Inflammatory macrophage treated with lipopolysaccharide for 1 hour (primary cell): ENCODE data around the gene HAPLN2.
"Not testable (repeated sequence)": the region's sequence is repeated elsewhere in the genome, so short reads cannot be mapped to it uniquely, and the experiment has no call there.

ENCODE experiments used
- DNase-seq, 2 donors: peaks; one replicate each; pipeline ENCODE4 v3.0.0-alpha.2; 2020 to 2022

HAPLN2 gene

DNA sequence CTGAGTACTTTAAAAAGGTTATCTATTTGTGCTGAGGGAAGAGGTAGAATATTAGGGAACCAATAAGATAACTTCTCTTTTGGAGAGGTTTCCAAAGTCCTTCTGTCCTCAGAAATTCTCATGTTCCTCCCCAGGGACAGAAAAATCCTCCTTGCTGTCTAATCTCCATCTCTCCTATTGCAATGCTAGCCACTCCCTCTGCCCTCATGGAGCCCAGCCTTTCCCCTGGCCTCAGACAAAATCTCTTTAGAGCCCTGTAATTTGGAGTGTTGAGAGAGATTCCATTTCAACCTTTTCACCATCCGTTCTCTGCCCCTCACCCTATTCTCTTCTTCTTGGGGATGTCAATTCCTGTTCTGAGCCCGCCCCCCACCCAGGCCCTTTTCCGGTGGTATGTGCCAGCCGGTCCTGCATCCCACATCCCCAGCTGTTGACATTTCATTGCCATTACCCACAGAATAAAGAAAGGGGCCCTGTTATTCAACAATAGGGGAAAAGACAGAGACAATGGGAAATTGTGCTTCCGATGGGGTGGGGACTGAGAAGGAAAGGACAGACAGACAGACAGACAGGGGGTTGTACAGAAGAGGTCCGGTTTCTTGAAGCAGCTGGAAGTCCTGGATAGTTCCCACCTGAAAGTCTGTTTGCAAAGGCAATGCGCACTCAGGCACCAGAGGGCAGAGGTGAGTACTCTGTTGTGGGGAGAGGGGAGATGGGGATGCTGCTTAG is at the start of gene HAPLN2:
HAPLN2 (plus strand) TSS at position 563 of the 729 bp plus-strand sequence. CDS start 4,076 bp downstream, outside the sequence.
- no peak for DNase-seq

DNA sequence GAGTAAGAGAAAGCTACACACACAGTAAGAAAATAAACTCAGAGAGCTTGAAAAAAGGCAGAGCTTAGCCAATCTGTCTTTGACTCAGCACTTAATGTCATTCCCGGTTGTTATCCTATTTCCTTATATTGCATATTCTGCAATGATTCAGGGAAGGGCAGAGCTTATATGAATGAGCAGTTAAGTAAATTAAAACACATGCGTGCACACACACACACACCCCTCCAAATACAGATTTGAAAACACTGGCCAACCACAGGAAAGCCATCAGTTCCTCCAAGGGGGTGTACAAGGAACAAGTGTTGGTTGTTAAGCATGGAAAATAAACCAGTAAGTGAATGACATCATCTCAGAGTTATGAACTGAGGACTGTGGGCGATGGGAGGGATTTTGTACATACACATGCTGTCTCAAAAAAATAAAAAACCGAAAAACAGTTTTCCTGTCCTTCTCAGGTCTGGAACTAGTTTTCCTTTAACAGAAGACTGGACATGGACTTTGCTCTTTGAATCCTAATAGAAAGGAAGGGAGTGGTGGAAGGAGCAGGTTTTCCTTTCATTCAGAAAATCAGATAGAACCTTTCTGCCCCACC is 47.9 kb upstream of the HAPLN2 start:
- peak; percentile 66 to 83 for DNase-seq

DNA sequence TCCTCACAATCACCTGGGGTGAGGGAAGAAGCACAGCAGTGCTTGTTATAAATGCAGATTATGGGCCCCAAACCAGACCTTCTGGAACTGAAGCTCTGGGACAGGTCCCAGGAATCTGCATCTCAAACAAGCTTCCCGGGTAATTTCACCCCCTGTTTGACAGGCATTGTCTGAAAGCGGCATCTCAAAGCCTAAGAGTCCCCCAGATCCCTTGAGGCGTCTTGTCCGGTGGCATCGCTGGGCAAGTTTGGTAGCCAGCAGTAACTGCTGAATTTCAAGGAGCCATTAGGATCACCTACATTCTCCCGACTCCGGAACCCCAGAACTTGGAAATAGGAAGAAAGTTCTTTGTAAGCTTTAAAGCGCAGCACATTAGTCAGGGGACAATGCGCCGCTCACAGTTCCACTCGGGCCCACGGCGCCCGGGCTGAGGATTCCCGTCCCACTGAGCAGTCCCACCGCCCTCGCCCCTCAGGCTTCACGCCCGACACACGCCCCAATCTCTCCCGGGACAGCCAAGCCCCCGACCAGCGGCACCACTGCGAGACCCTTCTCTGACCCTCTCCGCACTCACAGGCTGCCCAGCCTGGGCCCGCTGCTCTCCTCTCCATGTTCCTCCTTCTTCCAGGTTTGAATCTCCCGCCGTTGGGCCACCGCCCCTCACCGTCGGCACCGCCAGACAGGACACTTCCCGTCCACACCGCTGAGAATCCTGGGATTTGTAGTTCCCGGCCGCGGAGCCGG is 47.1 kb upstream of the HAPLN2 start, which contains the start of gene IQGAP3:
IQGAP3 (minus strand) TSS at position 647 of the 744 bp plus-strand sequence; CDS start at position 611, 36 bp downstream.
- DNase-seq = peak; percentile 83 to 88

DNA sequence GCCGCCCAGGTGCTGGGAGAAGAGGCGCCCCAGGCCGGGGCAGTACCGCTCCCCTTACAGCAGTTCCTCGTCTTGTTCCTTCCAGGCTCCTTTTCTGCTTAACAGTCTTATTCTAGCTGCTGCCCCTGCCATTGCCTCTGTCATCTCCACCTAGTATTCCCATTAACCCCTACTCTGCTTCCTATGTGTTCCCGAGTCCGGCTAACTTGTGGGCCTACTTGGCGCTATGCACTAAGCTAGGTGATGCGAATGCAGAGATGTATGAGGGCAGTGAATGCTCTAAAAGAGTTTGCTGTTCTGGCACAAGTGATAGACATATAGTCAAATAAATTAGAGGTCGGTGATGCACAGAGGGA is 46.6 kb upstream of the HAPLN2 start:
- DNase-seq = no peak

DNA sequence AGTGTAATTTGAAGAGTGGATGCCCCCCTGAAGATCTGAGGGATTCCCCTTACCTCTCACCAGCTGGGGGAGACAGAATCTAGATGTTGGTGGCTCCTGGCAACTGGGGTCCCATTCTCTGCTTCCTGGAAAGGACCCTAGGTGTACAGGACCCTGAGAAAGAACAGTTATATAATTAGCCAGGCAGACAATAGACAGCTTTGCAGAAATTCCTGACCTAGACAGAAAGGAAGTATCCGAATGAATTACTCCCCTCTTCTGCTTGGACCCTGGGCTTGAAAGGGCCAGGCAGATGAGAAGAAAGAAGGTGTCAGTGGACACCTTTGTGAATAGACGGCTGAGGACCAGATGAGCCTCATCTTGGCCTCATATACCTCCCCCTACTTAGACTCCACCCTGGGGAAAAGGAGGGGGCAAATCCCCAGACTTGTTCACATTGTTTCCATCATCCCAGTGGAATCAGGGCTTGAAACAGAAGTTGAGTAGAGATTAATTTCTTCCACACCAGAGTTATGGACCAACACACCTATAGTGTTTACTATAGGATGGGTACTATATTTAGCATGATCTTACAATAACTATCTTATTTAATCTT is 45.1 kb upstream of the HAPLN2 start:
- DNase-seq = no peak

DNA sequence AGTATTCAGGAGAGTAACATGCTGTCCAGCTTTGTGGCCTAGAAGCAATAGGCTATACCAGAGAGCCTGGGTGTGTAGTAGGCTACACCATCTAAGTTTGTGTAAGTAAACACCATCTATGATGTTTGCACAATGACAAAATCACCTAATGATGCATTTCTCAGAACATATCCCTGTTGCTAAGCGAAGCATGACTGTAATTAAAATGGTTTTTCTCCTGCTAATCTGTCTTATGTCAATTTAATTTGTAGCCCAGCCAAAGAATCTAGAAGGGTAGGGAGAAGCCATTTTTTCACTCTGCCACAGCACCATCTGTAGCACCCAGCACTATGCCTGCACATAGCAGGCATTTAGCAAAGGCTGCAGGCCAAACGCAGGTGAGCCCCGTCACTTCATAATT is 41.7 kb upstream of the HAPLN2 start:
- DNase-seq = no peak

DNA sequence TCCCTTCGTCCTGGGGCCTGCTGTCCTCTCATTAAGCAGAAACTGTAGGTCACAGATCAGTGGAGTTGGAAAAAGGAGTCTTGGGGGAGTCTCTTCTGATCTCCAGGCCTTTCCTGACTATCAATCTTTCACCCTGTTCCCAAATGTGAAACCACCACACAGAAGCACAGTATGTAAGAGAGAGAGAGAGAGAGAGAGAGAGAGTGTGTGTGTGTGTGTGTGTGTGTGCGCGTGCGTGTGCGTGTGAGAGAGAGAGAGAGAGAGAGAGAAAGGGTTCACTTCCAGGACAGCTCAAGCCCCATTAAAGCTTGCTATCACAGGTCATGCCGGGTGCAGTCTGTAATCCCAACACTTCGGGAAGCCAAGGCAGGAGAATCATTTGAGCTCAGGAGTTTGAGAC is 41.2 kb upstream of the HAPLN2 start:
- DNase-seq = no peak

DNA sequence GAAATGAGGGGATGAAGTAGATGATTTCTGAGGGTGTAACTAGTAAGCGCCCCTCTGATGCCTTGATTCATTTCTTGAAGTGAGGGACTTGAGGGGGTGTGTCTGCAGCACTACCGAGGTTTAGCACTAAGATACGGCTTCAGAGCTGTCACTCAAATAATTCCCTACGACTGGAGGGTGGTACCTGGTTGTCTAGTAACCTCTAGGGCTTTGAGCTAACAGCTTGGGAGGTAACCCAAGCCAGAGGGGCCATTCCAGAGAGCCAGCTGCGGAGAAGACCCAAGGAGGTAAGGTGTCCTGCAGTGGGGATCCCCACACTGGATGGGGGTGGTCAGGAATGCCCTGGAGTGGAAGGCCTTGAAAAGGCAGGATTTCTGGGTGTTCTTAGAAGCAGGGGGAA is 39.7 kb upstream of the HAPLN2 start, which contains the start of gene TTC24:
TTC24 (plus strand) TSS at position 252 of the 400 bp plus-strand sequence. CDS start 1,642 bp downstream, outside the sequence.
- no peak for DNase-seq

DNA sequence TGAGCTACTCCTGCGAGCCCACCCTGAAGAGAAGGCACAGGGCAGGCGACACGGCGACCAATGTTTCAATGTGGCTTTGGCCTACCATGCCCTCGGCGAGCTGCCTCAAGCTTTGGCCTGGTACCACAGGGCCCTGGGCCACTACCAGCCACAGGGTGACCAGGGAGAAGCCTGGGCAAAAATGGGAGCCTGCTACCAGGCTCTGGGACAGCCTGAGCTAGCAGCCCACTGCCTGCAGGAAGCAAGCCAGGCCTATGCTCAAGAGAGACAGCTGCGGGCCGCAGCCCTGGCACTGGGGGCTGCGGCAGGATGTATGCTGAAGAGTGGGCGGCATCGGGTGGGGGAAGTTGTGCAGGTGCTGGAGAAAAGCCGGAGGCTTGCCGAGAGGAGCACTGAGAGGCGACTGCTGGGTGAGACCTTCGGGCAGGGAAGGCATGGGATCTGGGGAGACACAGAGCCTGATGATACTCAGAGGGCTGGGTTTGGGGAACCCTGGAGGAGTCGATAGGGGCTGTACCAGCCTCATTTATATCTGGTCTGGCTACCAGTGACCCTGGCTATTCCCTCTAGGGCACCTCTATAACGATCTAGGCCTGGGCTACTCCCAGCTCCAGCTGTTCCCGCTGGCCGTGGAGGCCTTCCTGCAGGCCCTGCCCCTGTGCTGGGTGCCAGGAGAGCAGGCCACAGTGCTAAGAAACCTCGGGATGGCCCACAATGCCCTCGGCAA is 37.4 kb upstream of the HAPLN2 start:
- no peak for DNase-seq

DNA sequence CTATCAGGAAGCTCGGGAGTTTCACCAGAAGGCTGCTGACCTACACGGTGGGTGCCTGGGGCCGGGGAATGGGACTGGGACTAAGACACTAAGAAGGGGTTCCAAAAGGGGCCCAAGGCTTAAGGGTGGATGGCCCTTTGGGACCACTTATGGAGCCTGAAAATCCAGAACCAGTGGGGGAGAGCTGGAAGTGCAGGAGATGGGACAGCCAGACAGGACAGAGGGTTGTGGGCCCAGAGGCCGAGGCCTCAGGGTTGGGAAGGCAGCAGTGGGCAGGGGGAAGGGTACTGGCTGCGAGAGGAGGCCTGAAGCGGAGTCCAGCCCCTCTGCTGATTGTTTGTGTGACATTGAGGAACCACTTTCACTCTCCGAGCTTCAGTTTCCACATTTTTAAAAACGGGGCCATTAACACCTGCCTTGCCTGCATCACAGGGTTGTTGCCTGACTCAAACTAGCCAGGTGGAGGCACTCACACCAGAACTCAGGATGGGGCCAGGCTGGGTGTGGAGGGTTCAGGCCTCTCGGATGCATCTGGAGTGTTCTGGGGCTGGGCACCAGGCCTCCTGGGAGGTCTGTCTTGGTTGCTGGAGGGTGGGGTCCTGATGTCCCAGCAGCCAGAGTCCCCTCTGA is 36.7 kb upstream of the HAPLN2 start:
- DNase-seq = no peak

DNA sequence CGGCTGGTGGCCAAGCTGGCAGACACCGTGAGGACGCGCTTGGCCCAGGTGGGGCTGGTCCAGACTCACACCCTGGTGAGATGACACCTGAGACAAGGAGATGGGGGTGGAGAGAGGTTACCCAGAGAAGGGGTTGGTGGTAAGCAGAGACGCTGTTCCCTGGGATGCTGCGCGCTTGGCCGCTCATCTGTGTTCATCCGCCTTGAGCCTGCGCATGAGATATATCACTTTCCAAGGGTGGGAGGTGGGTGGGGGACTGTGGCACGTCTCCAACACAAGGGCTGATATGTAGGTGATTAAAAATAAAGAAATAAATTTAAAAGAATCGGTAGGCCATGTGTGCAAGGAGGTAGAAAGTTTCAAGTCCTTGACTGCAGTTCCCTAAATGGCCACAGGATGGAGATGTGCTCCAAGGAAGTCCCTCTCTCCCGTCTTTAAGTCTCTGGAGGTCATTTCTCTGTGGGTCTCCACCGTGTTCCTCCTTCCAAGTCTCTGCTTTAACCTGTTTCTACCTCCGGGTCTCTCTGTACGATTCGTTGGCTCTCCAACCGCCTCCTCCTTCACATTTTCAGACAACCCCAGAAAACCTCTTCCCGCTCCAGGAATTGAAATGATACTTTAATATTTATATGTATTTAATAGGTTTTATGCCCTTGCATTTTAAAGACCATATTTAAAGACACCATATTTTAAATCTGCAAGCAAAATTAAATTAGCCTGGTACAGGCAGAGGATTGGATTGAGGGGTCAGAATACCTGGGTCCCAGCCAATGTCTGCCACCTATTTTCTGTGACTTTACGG is 35.2 kb upstream of the HAPLN2 start:
- DNase-seq = peak; percentile 55 to 96

DNA sequence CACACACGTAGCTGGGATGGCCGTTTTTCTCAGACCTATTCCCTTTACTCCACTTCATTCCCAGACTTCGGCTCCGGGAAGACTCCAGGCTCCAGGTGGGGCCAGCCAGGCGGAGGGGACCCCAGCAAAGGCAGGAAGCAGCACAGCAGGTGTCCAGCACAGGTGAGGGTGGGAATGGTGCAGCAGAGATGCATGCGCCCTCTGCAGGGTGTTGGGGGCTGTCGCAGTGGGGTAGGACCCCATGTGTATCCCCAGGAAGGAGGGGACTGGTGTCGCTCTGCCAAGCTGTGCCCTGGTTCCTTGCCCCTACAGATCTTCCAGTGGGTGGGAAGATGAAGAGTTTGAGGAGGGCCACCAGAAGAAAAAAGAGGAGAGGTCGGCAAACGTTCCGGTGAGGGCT is 34.4 kb upstream of the HAPLN2 start:
- no peak for DNase-seq

DNA sequence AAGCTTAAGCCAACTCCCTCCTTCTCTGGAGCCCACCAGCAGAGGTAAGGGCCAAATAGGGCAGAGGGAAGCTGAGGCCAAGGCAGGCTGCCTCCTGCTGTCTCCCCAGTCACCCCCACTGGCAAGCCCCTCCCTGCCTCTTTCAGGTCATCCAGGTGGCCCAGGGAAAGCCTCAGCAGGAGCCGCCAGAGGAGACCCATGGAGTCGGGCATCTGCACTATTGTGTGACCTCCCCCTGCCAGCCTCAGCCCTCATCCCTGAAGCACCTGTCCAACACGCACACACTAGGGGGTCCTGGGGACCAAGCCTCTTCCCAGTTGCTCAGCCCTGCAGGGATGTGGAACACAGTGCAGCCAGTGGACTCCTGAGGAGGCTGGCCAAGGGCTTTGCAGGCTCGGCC is 32.9 kb upstream of the HAPLN2 start:
- no peak for DNase-seq

DNA sequence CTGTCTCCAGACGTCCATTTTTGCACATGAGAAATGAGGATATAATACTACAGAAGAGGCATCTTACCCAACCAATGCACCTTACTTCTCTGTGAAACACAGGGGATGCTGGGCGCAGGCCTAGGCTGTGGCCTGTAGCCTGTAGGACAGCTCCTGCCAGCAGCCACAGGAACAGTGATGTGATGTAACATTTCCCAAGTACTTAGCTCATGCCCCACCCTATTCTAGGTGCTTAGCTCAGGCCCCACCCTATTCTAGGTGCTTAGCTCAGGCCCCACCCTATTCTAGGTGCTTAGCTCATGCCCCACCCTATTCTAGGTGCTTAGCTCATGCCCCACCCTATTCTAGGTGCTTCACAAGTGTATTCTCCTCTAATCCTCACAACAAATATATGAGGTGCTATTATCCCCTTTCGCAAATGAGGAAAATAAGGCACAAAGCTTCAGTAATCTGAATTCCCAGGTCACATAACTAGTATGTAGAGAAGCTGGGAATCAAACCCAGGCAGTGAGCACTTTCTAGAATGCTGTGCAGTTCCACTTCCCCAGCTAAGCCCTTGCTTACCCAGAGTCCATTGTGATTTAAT is 32.2 kb upstream of the HAPLN2 start:
- DNase-seq = no peak

DNA sequence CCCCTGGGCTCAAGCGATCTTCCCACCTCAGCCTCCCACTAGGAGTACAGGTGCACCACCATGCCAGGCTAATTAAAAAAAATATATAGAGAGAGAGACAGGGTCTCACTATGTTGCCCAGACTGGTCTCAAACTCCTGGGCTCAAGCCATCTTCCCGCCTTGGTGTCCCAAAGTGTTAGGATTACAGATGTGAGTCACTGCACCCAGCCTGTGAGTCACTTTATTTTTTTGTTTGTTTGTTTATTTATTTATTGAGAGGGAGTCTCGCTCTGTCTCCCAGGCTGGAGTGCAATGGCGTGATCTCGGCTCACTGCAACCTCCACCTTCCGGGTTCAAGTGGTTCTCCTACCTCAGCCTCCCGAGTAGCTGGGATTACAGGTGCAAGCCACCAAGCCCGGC is 31.3 kb upstream of the HAPLN2 start:
- DNase-seq = not testable (repeated sequence)

DNA sequence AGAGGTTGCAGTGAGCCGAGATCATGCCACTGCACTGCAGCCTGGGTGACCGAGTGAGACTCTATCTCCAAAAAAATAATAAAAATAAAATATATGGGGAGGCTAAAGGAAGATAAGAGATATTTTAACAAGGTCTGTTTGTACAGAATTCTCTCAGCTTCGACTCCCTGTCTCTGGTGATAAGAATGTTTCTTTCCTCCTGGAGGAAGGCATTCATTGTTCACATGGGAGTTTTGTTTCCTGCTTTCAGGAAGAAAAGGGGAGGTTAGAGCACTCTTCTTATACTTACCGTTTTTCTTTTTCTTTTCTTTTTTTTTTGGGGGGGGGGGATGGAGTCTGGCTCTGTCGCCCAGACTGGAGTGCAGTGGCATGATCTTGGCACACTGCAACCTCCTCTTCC is 29.7 kb upstream of the HAPLN2 start:
- no peak for DNase-seq

DNA sequence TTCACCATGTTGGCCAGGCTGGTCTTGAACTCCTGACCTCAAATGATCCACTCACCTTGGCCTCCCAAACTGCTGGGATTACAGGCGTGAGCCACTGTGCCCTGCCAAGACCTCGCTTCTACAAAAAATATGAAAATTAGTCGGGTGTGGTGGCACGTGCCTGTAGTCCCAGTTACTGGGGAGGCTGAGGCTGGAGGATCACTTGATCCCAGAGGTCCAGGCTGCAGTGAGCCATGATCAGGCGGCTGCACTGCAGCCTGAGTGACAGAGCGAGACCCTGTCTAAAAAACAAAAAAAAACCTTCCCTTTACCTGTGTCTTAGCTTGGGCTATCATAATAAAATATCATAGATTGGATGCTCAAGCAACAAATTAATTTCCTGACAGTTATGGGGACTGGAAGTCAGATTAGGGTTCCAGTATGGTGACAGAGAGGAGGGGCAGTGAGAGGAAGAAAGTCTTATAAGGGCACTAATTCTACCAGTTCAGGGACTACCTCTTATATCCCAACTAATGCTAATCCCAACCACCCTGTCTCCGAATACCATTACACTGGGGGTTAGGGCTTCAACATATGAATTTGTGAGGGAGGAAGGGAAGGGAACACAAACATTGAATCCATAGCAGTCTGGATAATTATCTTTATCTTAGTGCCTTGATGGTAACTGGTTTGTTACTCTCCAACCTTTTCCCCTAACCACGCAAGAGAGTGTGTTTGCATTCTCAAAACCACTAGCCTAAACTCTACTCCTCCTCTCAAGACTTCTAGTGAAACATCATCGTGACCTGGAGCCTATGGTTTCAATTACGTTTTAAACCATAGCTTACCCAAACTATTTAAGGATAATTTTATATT is 28.7 kb upstream of the HAPLN2 start:
- DNase-seq = no peak

DNA sequence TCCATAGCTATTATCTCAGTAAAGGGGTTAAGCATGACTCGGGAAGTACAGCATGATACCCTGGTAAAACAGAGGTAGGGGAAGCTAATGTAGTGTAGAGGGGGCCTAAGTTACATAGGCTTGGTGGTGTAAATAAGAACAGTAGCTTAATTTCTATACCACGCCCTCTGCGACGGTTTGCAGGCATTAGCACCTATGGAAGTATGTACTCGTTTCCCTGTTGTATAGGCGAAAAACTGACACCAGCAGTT is 28.1 kb upstream of the HAPLN2 start:
- no peak for DNase-seq

DNA sequence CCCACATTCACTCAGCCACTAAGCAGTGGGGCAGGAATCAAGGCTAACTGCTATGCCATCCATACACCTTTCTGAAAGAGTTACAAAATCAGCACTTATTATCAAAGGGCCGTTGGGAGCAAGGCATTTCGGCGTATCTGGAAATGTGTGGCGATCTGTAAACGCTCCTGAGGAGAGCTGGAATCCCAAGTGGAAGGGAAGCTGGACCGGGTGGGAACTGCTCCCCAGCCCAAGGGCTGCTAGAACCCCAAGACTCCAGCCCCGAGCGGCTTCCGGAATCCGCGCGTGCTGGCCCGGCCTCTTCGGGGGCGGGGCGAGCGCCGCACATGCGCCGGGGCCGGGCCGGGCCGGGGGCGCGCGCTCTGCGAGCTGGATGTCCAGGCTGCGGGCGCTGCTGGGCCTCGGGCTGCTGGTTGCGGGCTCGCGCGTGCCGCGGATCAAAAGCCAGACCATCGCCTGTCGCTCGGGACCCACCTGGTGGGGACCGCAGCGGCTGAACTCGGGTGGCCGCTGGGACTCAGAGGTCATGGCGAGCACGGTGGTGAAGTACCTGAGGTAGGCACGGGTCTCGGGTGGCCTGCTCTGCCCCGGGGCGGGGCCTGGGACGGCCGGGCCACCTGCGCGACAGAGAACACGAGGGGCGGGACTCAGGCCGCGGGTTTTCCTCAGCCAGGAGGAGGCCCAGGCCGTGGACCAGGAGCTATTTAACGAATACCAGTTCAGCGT is 27.6 kb upstream of the HAPLN2 start, which contains the start of gene NAXE:
NAXE (plus strand) TSS at position 345 of the 726 bp plus-strand sequence; CDS start at position 374, 29 bp downstream.
- DNase-seq = peak; percentile 54 to 67
